ENCODE measurements around the gene NT5DC2.

- TF ChIP-seq CTCF (IDR thresholded peaks at IDR 0.05; ENCODE audit: poor library complexity) (no peak), EZH2phosphoT487 (IDR thresholded peaks at IDR 0.05; ENCODE audit: low read depth, severe bottlenecking, unreplicated experiment) (no peak)
These were observed 11.6 kb downstream of the NT5DC2 start for GRCh38 chr3:52521881-52522650.
